ENCODE measurements around the gene RPL10. TPM values are rescaled to one million over a fixed set of nuclear protein-coding genes. Genes with fewer than 3 reads are reported as not detected.

The RPL10 gene
- polyA plus RNA-seq, 1 donor (not counting 4 experiments of a cell fraction or from before 2014, with no cell fraction given) = 2,926 TPM

GRCh38 chrX:154448484-154448883 lies 50.3 kb downstream of the RPL10 start:
- H3K4me1 ChIP-seq (ENCODE audit: control insufficient read depth, extremely low read depth, insufficient read depth, low read length) = peaks cover 4% of the 10 kb centered on the region
- no peak overlapping the region for H3K4me2 ChIP-seq (ENCODE audit: control insufficient read depth, extremely low read depth, insufficient read depth, low read depth, low read length)
- dilution Hi-C loops (cut with MboI; ENCODE audit: extremely low pct_ligation_motif_present, low sequenced_read_pairs) = no loop called here
- H3K79me2 ChIP-seq (ENCODE audit: control insufficient read depth, insufficient read depth, low read length) = peaks cover 2% of the 10 kb centered on the region
- DNase-seq (ENCODE audit: low read depth, low spot score) (no peak), FAIRE-seq (no peak)
- H4K20me1 ChIP-seq (ENCODE audit: control insufficient read depth, extremely low read depth, insufficient read depth, low read length) = no peaks in the 10 kb centered on the region
- H3K36me3 ChIP-seq (ENCODE audit: control insufficient read depth in 2 of 2, extremely low read depth in 1 of 2, insufficient read depth in 2 of 2, low read length in 2 of 2) = peaks cover 0 to 9% of the 10 kb centered on the region in 2 experiments
- H3K9ac ChIP-seq (ENCODE audit: control insufficient read depth, extremely low read depth, insufficient read depth, low read length) = no peak overlapping the region
- no peaks in the 10 kb centered on the region for H3K27me3 ChIP-seq (ENCODE audit: control insufficient read depth, extremely low read depth, insufficient read depth, low read length)
- no peaks in the 10 kb centered on the region for H3K9me1 ChIP-seq (ENCODE audit: control insufficient read depth, extremely low read depth, insufficient read depth, low read length)
- TF ChIP-seq, protein P1, sequence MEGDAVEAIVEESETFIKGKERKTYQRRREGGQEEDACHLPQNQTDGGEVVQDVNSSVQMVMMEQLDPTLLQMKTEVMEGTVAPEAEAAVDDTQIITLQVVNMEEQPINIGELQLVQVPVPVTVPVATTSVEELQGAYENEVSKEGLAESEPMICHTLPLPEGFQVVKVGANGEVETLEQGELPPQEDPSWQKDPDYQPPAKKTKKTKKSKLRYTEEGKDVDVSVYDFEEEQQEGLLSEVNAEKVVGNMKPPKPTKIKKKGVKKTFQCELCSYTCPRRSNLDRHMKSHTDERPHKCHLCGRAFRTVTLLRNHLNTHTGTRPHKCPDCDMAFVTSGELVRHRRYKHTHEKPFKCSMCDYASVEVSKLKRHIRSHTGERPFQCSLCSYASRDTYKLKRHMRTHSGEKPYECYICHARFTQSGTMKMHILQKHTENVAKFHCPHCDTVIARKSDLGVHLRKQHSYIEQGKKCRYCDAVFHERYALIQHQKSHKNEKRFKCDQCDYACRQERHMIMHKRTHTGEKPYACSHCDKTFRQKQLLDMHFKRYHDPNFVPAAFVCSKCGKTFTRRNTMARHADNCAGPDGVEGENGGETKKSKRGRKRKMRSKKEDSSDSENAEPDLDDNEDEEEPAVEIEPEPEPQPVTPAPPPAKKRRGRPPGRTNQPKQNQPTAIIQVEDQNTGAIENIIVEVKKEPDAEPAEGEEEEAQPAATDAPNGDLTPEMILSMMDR (optimal IDR thresholded peaks at IDR 0.05 in 1 of 3, IDR thresholded peaks at IDR 0.05 in 1 of 3, conservative IDR thresholded peaks at IDR 0.05 in 1 of 3; ENCODE audit: extremely low read depth in 1 of 3, insufficient read depth in 2 of 3, low read length in 3 of 3) = no peak
- TF ChIP-seq EZH2 (IDR thresholded peaks at IDR 0.05; ENCODE audit: low read length) = no peak
- no peak overlapping the region for H2AFZ ChIP-seq (ENCODE audit: control insufficient read depth, low read length)
- no peaks in the 10 kb centered on the region for H3K9me3 ChIP-seq (ENCODE audit: control insufficient read depth, low read depth, low read length)
- H3K4me3 ChIP-seq (ENCODE audit: control insufficient read depth in 2 of 3, extremely low read depth in 1 of 3, insufficient read depth in 2 of 3, low read depth in 1 of 3, low read length in 3 of 3) = no peak overlapping the region
- H3K27ac ChIP-seq (ENCODE audit: control insufficient read depth, insufficient read depth, low read length) = no peak overlapping the region

- no peaks in the 10 kb centered on the region for H3K27me3 ChIP-seq (ENCODE audit: control insufficient read depth, extremely low read depth, insufficient read depth, low read length)
- no peak overlapping the region for H3K4me3 ChIP-seq (ENCODE audit: control insufficient read depth in 2 of 3, extremely low read depth in 1 of 3, insufficient read depth in 2 of 3, low read depth in 1 of 3, low read length in 3 of 3)
- H3K9me3 ChIP-seq (ENCODE audit: control insufficient read depth, low read depth, low read length) = no peaks in the 10 kb centered on the region
- dilution Hi-C loops (cut with MboI; ENCODE audit: extremely low pct_ligation_motif_present, low sequenced_read_pairs) = no loop called here
- H3K4me1 ChIP-seq (ENCODE audit: control insufficient read depth, extremely low read depth, insufficient read depth, low read length) = peaks cover 1% of the 10 kb centered on the region
- DNase-seq (ENCODE audit: low read depth, low spot score) (no peak), FAIRE-seq (no peak)
- no peak overlapping the region for H3K9ac ChIP-seq (ENCODE audit: control insufficient read depth, extremely low read depth, insufficient read depth, low read length)
- peaks cover 1% of the 10 kb centered on the region for H3K79me2 ChIP-seq (ENCODE audit: control insufficient read depth, insufficient read depth, low read length)
- no peak overlapping the region for H2AFZ ChIP-seq (ENCODE audit: control insufficient read depth, low read length)
- H3K27ac ChIP-seq (ENCODE audit: control insufficient read depth, insufficient read depth, low read length) = no peak overlapping the region
- H3K4me2 ChIP-seq (ENCODE audit: control insufficient read depth, extremely low read depth, insufficient read depth, low read depth, low read length) = no peak overlapping the region
- peaks cover 0 to 9% of the 10 kb centered on the region in 2 experiments for H3K36me3 ChIP-seq (ENCODE audit: control insufficient read depth in 2 of 2, extremely low read depth in 1 of 2, insufficient read depth in 2 of 2, low read length in 2 of 2)
- H3K9me1 ChIP-seq (ENCODE audit: control insufficient read depth, extremely low read depth, insufficient read depth, low read length) = no peaks in the 10 kb centered on the region
- TF ChIP-seq, protein P1 (optimal IDR thresholded peaks at IDR 0.05 in 1 of 3, IDR thresholded peaks at IDR 0.05 in 1 of 3, conservative IDR thresholded peaks at IDR 0.05 in 1 of 3; ENCODE audit: extremely low read depth in 1 of 3, insufficient read depth in 2 of 3, low read length in 3 of 3) = no peak
- TF ChIP-seq EZH2 (IDR thresholded peaks at IDR 0.05; ENCODE audit: low read length) = no peak
- H4K20me1 ChIP-seq (ENCODE audit: control insufficient read depth, extremely low read depth, insufficient read depth, low read length) = no peaks in the 10 kb centered on the region
Observed at GRCh38 chrX:154449618-154450017, 51.4 kb downstream of the RPL10 start.

Data from keratinocyte (primary cell).